Measurements from ENCODE around the gene CNTNAP2.

DNA sequence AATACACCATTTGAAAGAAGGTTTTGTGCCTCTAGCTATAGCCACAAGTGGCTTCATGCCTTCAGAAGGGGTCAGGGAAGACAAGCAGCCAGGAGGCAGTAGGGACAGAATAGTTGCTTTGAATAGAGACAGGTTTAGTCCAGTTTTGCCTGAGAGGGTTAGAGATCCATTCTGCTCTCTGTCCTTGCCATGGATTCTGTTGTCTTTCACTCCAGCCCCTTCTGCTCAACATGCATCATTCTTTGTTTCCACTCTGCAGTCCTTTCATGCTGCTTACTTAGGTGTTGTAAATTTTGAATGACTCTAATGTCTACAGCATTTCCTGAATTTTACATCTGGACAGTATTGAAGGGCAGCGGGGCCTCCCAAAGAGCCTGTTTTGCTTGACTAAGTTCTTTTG is 60.3 kb downstream of the CNTNAP2 start:
- TF ChIP-seq, protein P1, sequence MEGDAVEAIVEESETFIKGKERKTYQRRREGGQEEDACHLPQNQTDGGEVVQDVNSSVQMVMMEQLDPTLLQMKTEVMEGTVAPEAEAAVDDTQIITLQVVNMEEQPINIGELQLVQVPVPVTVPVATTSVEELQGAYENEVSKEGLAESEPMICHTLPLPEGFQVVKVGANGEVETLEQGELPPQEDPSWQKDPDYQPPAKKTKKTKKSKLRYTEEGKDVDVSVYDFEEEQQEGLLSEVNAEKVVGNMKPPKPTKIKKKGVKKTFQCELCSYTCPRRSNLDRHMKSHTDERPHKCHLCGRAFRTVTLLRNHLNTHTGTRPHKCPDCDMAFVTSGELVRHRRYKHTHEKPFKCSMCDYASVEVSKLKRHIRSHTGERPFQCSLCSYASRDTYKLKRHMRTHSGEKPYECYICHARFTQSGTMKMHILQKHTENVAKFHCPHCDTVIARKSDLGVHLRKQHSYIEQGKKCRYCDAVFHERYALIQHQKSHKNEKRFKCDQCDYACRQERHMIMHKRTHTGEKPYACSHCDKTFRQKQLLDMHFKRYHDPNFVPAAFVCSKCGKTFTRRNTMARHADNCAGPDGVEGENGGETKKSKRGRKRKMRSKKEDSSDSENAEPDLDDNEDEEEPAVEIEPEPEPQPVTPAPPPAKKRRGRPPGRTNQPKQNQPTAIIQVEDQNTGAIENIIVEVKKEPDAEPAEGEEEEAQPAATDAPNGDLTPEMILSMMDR (IDR thresholded peaks at IDR 0.05) = no peak
- TF ChIP-seq EP300 (IDR thresholded peaks at IDR 0.05) (no peak), POLR2AphosphoS5 (IDR thresholded peaks at IDR 0.05) (no peak)

Data from stomach (tissue), 4 donors.